ENCODE data around the gene NLN.
A peak's percentile ranks its signal among the peaks of the same experiment; 100 is the strongest.
"Not testable (repeated sequence)": the region's sequence is repeated elsewhere in the genome, so short reads cannot be mapped to it uniquely, and the experiment has no call there.

The NLN gene

GRCh38 chr5:65802080-65802479 is 80.1 kb downstream of the NLN start:
- CTCF ChIA-PET = interaction anchor here (0.8 to 2.1 kb wide), 5 partner anchors 10 to 50 kb away, joined by 3 to 5 read pairs (median 3); no protein-coding TSS in a partner anchor
- no peak for TF ChIP-seq CTCF (IDR thresholded peaks at IDR 0.05; ENCODE audit: control extremely low read depth, extremely low read depth, low read depth, missing control alignments)
- POLR2A ChIA-PET = no interaction called here
- DNase-seq (ENCODE audit: extremely low spot score) = no peak

- DNase-seq (ENCODE audit: extremely low spot score) = no peak
- ChIA-PET POLR2A (no interaction called here), CTCF (interaction anchor here (0.8 to 2.1 kb wide), 6 partner anchors 9 to 49 kb away, joined by 3 to 5 read pairs (median 4); no protein-coding TSS in a partner anchor)
- no peak for TF ChIP-seq CTCF (IDR thresholded peaks at IDR 0.05; ENCODE audit: control extremely low read depth, extremely low read depth, low read depth, missing control alignments)
Measured at GRCh38 chr5:65802820-65803219, 80.8 kb downstream of the NLN start.

GRCh38 chr5:65803699-65804391 is 81.8 kb downstream of the NLN start:
- TF ChIP-seq CTCF (IDR thresholded peaks at IDR 0.05; ENCODE audit: control extremely low read depth, extremely low read depth, low read depth, missing control alignments) = no peak
- DNase-seq (ENCODE audit: extremely low spot score) = peak; percentile 16
- CTCF ChIA-PET = interaction anchor here (1.1 to 1.3 kb wide), 2 partner anchors 8 to 28 kb away, joined by 3 to 4 read pairs; no protein-coding TSS in a partner anchor
- POLR2A ChIA-PET = no interaction called here

GRCh38 chr5:65805089-65805488 is 83.1 kb downstream of the NLN start:
- ChIA-PET POLR2A (no interaction called here), CTCF (interaction anchor here (0.8 to 1.5 kb wide), 2 partner anchors 8 to 143 kb away, joined by 3 to 7 read pairs; no protein-coding TSS in a partner anchor)
- no peak for DNase-seq (ENCODE audit: extremely low spot score)
- no peak for TF ChIP-seq CTCF (IDR thresholded peaks at IDR 0.05; ENCODE audit: control extremely low read depth, extremely low read depth, low read depth, missing control alignments)

- DNase-seq (ENCODE audit: extremely low spot score); CTCF ChIA-PET; POLR2A ChIA-PET: not testable (repeated sequence)
Measured at GRCh38 chr5:65807494-65807893, 85.5 kb downstream of the NLN start.

GRCh38 chr5:65808251-65808741 is 86.3 kb downstream of the NLN start:
- TF ChIP-seq CTCF (IDR thresholded peaks at IDR 0.05; ENCODE audit: control extremely low read depth, extremely low read depth, low read depth, missing control alignments) = no peak
- ChIA-PET CTCF (interaction anchor here (1.0 to 1.5 kb wide), 2 partner anchors 10 to 15 kb away, joined by 3 to 8 read pairs; no protein-coding TSS in a partner anchor), POLR2A (no interaction called here)
- no peak for DNase-seq (ENCODE audit: extremely low spot score)

GRCh38 chr5:65808818-65809217 is 86.8 kb downstream of the NLN start:
- POLR2A ChIA-PET = no interaction called here
- CTCF ChIA-PET = interaction anchor here (1.0 to 1.5 kb wide), 2 partner anchors 9 to 15 kb away, joined by 3 to 8 read pairs; no protein-coding TSS in a partner anchor
- TF ChIP-seq CTCF (IDR thresholded peaks at IDR 0.05; ENCODE audit: control extremely low read depth, extremely low read depth, low read depth, missing control alignments) = no peak
- no peak for DNase-seq (ENCODE audit: extremely low spot score)

Measured in GM10248 (cell line).